Measurements from ENCODE around the gene RNF141.

Gene RNF141, protein sequence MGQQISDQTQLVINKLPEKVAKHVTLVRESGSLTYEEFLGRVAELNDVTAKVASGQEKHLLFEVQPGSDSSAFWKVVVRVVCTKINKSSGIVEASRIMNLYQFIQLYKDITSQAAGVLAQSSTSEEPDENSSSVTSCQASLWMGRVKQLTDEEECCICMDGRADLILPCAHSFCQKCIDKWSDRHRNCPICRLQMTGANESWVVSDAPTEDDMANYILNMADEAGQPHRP
- long read RNA-seq, donor 1, full-length matches to known transcripts: 33 of 33 reads
- long read RNA-seq, donor 1, partial matches to known transcripts: 0 of 33 reads
- long read RNA-seq, donor 1, other reads (novel, unspliced or antisense): 0 of 33 reads
- long read RNA-seq, donor 2, full-length matches to known transcripts: 33 of 33 reads
- long read RNA-seq, donor 2, partial matches to known transcripts: 0 of 33 reads
- long read RNA-seq, donor 2, other reads (novel, unspliced or antisense): 0 of 33 reads
- long read RNA-seq, donor 3, full-length matches to known transcripts: 16 of 16 reads
- long read RNA-seq, donor 3, partial matches to known transcripts: 0 of 16 reads
- long read RNA-seq, donor 3, other reads (novel, unspliced or antisense): 0 of 16 reads
- long read RNA-seq, donor 4, full-length matches to known transcripts: 46 of 46 reads
- long read RNA-seq, donor 4, partial matches to known transcripts: 0 of 46 reads
- long read RNA-seq, donor 4, other reads (novel, unspliced or antisense): 0 of 46 reads
- long read RNA-seq, donor 5, full-length matches to known transcripts: 44 of 44 reads
- long read RNA-seq, donor 5, partial matches to known transcripts: 0 of 44 reads
- long read RNA-seq, donor 5, other reads (novel, unspliced or antisense): 0 of 44 reads
- long read RNA-seq, donor 6, full-length matches to known transcripts: 38 of 38 reads
- long read RNA-seq, donor 6, partial matches to known transcripts: 0 of 38 reads
- long read RNA-seq, donor 6, other reads (novel, unspliced or antisense): 0 of 38 reads
- long read RNA-seq, donor 7, full-length matches to known transcripts: 56 of 56 reads
- long read RNA-seq, donor 7, partial matches to known transcripts: 0 of 56 reads
- long read RNA-seq, donor 7, other reads (novel, unspliced or antisense): 0 of 56 reads
- long read RNA-seq, donor 8, full-length matches to known transcripts: 30 of 30 reads
- long read RNA-seq, donor 8, partial matches to known transcripts: 0 of 30 reads
- long read RNA-seq, donor 8, other reads (novel, unspliced or antisense): 0 of 30 reads

DNA sequence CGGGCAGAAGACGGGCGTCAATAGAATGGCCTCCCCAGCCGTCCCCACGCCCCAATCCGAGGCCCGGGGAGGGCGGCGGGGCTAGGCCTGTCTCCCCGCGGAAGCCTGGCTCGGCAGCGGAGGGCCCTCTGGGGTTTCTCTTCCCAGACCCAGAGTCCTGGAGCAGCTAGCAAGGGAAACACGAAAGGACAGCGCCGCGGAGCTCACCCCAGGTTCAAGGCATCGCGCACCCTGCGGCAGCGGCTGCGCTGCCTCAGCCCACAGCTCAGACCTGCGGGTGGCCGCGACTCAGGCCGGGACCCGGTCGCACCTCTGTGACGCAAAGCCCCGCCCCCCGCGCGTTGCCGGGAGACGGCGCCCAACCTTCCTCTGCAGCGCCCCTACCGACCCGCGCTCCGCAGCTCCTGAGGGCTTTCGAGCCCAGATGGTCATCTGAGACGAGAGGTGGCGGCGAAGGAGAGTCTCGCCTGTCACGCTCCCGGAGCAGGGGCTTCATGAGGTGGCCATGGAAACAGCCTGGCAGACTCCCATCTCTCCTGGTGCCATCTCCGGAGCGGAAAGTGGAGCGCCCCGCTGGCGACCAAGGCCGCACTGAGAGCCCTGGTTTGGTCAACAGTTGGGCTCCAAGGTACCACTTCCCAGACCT is at the start of gene RNF141:
Gene RNF141, minus strand, starts transcription at position 273 of the 646 bp plus-strand sequence. CDS start 7,029 bp downstream, outside the sequence.
- DNase-seq: peak; percentile 98

DNA sequence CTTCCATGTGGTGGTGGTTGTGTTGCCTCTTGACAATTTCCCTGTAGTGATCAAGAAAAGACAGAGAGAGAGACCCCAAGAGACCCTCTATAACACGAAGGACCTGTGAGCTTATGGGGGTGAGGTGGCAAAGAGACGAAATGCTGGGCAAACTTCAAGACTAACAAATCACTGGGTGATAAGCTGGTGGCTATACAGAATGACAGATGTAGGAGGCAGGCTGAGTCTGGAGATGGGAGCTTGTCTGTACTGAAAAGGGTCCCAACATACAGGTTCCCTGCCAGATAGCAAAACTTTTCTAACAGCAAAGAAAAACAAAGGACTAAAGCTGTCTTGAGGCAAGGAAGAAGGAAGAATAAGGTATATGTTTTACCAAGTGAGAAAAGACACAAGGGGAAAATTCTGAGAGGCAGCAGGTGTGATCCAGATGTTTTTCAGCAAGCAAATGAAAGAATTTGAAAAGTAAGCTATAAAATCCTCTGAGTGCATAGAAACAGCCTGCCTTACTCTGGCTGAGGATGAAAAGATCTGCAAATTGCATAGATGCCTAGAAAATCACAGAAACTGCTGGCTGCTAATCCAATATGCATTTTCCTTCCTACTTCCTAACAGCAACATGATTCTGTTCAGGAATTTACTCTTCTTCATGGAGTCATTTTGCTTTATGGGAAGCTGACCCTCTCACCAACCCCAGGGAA is 49.4 kb upstream of the RNF141 start:
- no peak for DNase-seq

DNA sequence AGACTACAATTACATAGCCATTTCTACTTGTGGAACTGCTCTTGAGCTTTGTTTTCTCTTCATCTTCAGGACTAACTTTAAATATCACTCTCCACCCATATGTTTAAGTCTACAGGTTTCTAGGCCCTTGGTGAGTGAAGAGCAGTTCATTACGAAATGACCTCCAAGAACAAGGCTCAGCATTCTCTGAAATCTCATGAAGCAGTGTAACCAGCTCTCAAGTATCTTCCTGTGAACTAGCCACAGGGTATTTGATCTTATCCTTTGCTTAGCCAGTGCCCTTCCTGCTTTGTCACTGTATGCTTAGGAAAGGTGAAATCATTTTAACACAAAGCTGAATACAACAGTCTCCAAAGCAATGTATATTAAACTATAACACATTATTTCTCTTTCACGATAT is 47.9 kb upstream of the RNF141 start:
- no peak for DNase-seq

DNA sequence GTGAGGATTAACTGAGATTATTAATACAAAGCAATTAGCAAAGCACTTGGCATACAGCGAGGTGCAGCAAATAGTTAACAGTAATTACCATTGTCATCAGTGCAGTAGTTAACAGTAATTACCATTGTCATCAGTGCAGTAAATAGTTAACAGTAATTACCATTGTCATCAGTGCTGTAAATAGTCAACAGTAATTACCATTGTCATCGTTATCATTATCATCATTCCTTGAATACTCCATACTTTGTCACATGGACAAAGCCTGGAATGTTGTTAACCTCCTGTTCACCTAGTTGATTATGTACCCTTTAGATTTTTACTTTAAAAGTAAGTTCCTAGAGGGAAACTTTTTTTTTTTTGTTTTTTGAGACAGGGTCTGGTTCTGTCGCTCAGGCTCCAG is 47.0 kb upstream of the RNF141 start:
- DNase-seq: no peak

DNA sequence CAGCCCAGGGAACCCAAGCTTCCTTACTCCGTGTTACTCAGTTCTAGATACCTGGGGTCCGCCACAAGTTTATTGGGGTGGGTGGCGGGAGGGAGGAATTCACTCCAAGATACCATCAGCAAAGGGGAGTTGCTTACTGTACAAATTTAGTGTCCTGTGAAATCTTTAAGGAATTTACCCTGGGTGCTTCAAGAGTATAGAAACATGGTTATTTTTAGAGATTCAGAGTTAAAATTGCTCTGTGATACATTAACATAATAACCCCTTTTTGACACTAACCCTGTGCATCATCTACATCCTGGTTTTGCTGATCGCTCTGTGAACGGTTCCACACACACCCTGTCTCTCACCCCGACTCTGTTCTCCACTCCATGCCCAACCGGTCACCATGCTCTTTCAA is 46.4 kb upstream of the RNF141 start:
- no peak for DNase-seq

DNA sequence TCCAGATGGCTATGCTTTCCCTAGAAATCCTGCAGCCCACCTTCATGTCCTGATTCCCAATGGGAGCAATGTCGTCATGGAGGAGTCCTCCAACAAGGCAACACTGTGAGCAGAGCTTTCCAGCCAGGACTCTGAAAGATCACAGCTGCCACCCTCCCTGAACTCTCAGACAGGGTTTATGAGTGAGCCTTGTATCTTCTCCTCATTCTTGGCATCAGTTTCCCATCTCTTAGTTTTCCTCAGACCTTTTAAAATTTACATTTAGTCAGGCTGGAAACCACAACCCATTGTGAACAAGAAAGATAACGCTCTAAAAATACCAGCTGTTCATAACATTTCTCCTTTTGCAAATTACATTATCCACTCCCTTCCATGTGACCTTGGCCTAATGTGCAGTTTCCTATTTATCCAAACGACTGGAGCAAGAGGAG is 43.1 kb upstream of the RNF141 start:
- DNase-seq: no peak

DNA sequence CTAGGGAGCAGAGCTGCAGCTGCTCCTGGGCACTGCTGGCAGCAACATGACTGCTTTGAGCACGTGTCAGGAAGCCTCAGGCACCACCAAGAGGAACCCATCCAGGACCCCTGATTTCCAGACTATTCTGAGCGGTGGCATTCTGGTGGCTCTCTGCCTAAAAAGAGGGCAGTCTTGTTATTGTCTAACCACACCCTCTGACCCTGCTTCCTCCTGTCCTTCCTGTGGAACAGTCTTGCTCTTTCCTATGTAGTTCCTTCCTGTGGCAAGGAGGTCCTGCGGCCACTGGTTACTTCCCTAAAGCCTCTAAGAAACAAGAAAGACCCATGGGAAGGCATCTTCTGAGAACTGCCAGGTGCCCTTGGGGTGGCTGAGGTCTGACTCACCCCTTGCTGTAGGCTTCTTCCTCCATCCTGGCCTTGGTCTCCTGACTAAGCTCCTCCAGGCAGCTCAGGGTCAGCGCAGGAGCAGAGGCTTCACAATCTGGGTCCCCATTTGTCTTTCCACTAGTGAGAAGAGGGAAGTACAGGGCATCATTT is 40.6 kb upstream of the RNF141 start:
- DNase-seq: no peak

DNA sequence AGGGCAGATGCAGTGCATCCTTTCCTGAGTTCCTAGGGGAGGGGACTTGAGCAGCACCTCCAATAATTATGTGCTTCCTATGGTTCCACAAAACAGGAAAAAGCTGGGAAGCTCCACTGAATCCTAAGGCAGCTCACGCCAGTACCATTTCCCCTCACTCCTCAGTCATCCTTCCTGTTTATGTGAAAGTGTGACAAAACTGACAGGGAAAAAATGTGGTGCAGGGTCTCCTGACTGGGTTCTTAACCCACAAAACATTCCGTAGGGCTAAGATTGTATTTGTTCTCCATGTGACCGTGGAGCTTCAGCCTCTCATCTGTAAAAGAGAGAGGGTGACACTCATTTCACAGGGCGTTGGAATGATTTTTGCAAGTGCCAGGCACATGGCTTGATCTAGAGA is 39.6 kb upstream of the RNF141 start:
- DNase-seq: no peak

DNA sequence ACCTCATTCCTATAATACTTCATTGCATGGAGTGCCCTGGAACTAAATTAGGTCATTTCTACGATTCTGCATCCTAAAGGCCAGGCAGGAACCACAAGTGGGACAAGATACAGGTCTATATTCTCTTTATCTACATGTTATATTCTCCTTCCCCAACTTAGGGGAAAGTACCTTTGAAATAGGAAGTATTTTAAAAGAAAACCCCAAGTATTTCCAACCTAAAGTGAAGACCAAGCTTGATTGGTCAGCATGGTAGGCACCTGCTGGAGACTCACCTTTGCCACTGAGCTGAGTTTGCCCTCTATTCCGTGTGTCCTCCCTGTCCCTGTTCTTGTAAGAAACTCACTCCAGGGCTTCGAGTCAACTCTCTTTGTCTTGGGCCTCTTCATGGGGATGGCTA is 38.7 kb upstream of the RNF141 start:
- no peak for DNase-seq

DNA sequence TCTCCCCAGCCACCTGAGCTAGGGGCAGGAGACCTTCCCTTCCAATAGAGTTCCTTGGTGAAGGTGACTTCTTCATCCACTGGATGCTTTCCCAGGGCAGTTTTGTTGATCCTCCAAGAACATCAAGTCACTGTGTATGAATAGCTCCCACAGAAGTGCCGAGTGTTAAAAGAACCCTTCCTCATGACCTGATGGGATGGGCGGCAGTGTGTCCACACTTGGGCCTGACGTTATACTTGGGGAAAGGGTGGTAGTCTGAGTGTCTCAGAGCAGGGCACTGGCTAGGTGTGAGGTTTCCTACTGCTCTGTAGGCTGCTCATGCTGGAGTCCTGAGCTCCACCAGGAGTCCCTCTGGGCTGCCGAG is 35.0 kb upstream of the RNF141 start:
- DNase-seq: no peak

DNA sequence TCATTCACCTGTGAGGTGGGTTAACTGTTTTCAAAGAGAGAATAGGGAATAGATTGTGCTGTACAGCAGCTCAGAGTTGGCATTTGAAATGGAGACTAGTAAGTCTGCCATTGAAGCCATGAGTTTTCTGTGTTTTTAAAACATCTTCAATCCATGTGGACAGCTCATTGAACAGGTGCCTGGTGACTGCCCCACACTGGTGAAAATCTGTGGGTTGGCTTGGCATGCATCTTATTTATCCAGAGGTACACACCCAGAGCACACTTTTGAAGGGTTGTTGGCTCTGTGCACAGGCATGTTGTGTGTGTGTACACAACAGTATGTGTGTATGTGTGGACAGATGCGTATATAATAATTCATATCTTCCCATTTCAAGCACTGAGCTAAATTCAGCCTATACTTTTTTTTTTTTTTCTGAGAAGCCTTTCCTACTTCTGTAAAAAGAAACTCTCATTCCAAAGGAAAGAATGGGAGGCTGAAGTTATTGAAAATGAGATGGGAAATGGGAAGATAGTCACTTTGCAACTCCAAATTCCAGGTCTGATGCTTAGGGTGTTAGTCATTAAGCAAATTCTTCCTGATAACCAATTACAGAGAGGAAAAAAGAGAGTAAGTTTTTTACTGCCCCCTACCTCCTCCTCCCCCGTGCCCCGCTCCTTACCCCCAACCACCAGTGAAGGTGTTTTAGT is 34.5 kb upstream of the RNF141 start:
- DNase-seq: no peak

DNA sequence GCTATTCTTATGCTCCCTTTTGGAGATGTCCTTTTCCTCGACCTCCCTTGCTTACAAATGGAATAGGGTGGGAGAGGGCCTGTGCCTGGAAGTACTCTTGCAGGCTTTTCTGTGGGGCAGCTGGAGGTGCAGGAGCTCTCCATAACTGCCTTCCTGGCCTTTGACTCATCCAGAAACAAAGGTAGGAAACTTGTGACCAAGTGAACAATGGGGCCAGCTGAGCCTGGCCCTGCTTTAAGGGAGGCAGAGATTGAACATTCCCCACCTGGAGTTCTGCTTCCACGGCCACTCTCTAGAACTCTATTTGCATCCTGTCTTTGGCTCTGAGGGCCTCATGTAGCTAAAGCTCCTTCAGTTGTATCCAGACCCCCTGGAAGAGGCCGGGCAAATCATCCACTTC is 32.6 kb upstream of the RNF141 start:
- no peak for DNase-seq

DNA sequence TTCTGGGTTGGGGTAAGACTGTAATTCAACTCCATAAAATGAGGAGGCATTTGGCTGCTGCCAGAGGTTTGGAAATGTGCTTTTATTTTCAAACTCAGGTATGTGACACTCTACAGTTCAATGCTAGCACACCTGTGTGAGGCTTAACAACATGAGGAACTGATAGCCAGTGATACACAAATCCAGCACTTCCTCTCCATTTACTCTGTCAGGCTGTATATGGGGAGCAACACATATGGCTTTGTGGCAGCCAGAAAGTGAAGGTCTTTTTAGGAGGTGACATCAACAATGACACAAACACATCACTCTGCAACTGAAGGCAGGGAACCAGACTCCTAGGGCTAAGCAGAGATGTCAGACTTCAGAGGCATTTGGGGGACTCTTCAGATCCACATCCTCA is 32.0 kb upstream of the RNF141 start:
- DNase-seq: no peak

DNA sequence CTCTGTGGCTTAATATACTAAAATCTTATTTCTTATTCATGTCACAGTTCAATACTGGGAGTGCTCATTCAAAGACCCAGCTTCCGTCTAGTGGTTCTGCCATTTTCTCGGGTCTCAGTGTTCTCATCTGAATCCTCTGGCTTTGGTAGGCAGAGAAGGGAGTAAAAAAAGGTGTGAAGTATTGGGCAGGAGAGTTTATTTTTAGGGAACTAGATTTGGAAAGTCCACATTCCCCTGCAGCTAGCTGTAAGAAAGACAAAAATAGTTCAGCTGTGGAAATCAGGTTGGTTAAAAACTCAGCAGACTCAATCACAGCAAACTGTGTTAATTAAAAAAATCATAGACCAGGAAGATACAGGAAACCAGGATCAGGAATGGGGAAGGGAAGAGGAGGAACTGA is 31.5 kb upstream of the RNF141 start:
- no peak for DNase-seq

DNA sequence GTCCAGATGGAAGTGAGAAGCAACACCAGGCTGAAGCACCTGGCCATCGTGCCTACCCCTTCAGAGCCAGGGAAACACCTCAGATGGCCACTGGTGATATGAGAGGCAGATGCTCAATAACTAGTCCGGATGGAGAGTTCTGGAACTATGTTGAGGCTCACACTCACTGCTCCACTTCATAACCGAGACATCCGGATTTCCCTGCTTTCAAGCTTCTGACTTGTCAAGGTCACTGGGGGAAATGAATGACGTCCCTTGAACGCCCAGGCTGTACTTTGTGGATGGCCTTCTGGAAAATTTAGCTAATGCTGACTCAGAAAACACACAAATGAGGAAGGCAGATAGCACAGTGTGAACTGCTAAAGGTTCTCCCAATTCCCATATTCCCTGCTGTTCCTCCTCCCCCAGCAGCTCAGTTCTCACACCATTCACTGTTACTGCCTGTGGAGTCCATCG is 27.5 kb upstream of the RNF141 start, which contains the start of gene LYVE1:
Gene LYVE1, minus strand, starts transcription at position 180 of the 456 bp plus-strand sequence. Its CDS starts 133 bp downstream, at position 47.
- DNase-seq: no peak

DNA sequence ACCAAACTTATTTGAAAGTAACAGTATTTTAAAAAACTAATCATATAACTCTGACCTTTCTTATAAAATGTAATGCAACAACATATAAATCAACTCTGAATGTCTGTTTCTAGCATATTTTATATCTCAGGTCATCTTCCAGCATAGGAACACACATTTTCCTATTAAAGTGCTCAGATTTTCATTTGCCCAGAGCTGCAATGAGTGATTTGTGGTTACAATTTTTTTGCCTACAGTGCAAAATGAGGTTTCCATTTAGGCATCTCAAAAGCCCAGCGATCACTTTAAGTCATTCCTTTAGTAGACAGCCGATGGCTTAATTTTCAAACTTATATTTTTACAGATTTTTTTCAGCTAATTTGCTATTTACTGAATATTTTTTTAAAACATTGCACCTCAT is 26.5 kb upstream of the RNF141 start:
- no peak for DNase-seq

DNA sequence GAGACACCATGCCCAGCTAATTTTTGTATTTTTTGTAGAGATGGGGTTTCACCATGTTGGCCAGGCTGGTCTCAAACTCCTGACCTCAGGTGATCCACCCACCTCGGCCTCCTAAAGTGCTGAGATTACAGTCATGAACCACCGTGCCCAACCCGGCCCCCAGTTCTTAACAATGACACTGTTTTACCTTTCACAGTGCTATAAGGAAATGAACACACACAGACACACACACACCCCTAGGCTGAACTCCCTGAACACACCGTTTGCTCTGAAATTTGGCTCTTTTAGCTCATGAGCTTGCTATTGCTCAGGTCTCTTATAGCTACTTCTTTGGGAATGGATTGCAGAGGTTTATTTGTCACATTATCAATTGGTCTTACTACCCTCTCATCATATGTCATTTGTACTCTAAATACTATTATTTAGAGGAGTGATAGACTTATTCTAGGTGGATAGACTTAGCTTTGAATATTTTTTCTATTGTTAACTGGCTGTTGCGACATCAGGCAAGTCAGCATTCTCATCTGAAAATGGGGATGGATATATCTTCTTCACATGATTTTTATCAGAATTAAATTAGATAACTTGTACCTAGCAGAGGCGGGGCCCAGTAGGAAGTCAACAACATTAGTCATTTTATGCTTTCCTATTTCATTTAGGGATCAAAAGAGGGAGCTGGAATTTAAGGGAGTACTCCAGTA is 25.4 kb upstream of the RNF141 start:
- DNase-seq: no peak

DNA sequence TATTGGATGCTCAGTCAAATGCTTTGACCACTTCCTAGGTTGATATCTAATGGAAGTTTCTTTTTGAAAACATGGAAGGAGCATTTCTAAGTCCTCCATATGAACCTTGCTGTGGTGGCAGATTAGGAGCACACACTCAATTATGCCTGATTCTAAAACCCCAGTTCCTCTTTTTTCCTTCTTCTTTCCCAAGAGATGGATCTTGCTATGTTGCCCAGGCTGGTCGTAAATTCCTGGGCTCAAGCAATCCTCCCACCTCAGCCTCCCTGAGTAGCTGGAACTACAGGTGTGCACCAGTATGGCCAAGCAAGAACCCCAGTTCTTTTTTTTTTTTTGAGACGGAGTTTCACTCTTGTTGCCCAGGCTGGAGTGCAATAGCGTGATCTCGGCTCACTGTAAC is 24.5 kb upstream of the RNF141 start:
- DNase-seq: no peak

DNA sequence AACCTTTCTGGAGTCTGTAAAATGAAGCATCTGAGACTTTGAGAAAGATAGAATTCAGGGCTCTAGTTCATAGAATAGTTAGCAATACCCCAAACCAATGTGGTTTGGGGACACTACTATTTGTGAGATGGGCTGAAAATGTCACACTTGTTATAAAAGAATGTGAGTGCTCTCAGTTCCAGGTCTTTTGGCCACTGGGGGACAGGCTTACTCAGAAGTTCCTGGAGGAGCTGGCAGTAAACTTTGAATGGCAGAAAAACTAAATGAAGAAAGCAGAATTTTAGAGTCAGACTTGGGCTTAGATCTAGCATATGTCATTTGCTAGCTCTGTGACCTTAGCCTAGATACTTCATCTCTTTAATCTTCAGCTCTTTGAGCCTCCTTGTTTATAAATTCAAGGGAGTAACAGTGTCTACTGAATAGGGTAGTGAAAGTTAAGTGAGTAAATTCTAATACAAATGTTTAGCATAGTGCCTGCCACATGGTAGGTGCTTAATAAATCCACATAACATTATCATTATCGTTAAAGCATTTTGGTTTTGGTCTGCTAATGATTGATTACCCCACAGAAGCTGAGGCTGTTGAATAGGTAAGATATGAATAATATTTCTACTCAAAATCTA is 23.8 kb upstream of the RNF141 start:
- DNase-seq: no peak
